Measurements from ENCODE around the gene ATOX1.

Gene ATOX1

DNA sequence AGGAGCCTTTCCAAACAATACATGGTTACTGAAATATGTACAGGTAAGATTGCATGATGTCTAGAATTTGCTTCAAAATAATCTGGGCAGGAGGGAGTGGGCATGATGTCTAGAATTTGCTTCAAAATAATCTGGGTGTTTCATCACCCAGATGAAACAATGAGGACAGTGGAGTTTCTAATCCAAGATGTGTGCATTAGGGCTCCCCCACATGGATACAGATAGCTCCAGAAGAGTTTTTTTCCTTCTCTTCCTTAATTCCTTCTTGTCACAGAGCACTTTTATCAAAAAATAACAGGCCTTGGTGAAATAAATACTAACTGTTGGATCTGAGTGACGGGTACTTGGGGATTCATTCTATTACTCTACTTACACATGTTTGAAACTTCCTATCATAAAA lies 14.9 kb downstream of the ATOX1 start:
- Histone ChIP-seq H3K27me3 (replicated peaks; ENCODE audit: insufficient read depth, low read length) (no peaks in the 10 kb centered on the region), H3K27ac (ENCODE audit: low read length) (no peak overlapping the region), H3K9me2 (replicated peaks; ENCODE audit: insufficient read depth, low read length) (no peaks in the 10 kb centered on the region), H3F3A (ENCODE audit: insufficient read depth, low read length) (peaks cover 10% of the 10 kb centered on the region), H3K4me3 (ENCODE audit: low read length) (no peak overlapping the region), H3K4me1 (ENCODE audit: low read length) (peaks cover 11% of the 10 kb centered on the region), H3K36me3 (replicated peaks; ENCODE audit: insufficient read depth, low read length) (peaks cover 16% of the 10 kb centered on the region; the same call in 1 of the 2 replicates), H4K20me1 (ENCODE audit: insufficient read depth, low read length) (no peaks in the 10 kb centered on the region), H2AFZ (ENCODE audit: low read length) (no peak overlapping the region), H3K9ac (ENCODE audit: low read length) (no peak overlapping the region), H3K9me3 (replicated peaks; ENCODE audit: insufficient read depth, low read length) (no peaks in the 10 kb centered on the region), H3K4me2 (ENCODE audit: low read depth, low read length) (no peak overlapping the region), H3K79me2 (ENCODE audit: low read length) (peaks cover 79% of the 10 kb centered on the region)
- TF ChIP-seq, protein P1, sequence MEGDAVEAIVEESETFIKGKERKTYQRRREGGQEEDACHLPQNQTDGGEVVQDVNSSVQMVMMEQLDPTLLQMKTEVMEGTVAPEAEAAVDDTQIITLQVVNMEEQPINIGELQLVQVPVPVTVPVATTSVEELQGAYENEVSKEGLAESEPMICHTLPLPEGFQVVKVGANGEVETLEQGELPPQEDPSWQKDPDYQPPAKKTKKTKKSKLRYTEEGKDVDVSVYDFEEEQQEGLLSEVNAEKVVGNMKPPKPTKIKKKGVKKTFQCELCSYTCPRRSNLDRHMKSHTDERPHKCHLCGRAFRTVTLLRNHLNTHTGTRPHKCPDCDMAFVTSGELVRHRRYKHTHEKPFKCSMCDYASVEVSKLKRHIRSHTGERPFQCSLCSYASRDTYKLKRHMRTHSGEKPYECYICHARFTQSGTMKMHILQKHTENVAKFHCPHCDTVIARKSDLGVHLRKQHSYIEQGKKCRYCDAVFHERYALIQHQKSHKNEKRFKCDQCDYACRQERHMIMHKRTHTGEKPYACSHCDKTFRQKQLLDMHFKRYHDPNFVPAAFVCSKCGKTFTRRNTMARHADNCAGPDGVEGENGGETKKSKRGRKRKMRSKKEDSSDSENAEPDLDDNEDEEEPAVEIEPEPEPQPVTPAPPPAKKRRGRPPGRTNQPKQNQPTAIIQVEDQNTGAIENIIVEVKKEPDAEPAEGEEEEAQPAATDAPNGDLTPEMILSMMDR (IDR thresholded peaks at IDR 0.05; ENCODE audit: low read length) = no peak
- TF ChIP-seq EZH2phosphoT487 (IDR thresholded peaks at IDR 0.05; ENCODE audit: low read length) = no peak
- no peak for TF ChIP-seq EZH2 (optimal IDR thresholded peaks at IDR 0.05; ENCODE audit: low read depth, low read length)
- DNase-seq = no peak

DNA sequence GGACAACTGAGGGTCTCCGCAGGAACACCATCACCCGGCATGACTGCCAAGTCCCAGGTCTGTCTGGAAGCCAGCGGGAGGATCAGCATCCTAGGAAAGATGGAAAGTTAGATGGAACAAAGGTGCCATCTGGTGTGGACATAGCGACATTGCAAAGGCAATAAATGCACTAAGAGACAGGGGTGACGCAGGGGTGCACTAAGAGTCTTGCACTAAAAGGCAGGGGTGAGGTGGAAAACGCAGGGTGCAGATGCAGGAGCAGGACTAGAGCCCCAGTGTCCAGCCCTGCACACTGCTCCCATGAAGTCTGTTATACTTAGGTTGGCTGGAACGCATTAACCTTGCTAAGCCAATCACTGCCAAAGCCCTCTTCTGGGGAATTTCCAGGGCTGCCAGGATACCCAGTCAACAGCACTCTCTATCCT lies 15.5 kb downstream of the ATOX1 start:
- Histone ChIP-seq H3K4me3 (ENCODE audit: low read length) (no peak overlapping the region), H3K4me1 (ENCODE audit: low read length) (peaks cover 6% of the 10 kb centered on the region; the same call in 1 of the 2 replicates), H3F3A (ENCODE audit: insufficient read depth, low read length) (peaks cover 10% of the 10 kb centered on the region), H2AFZ (ENCODE audit: low read length) (no peak overlapping the region), H3K27me3 (replicated peaks; ENCODE audit: insufficient read depth, low read length) (no peaks in the 10 kb centered on the region), H3K4me2 (ENCODE audit: low read depth, low read length) (no peak overlapping the region), H3K27ac (ENCODE audit: low read length) (no peak overlapping the region), H3K9ac (ENCODE audit: low read length) (no peak overlapping the region), H3K9me3 (replicated peaks; ENCODE audit: insufficient read depth, low read length) (no peaks in the 10 kb centered on the region), H3K9me2 (replicated peaks; ENCODE audit: insufficient read depth, low read length) (no peaks in the 10 kb centered on the region), H3K36me3 (replicated peaks; ENCODE audit: insufficient read depth, low read length) (peaks cover 16% of the 10 kb centered on the region; the same call in 1 of the 2 replicates), H4K20me1 (ENCODE audit: insufficient read depth, low read length) (no peaks in the 10 kb centered on the region), H3K79me2 (ENCODE audit: low read length) (peaks cover 78% of the 10 kb centered on the region)
- DNase-seq = no peak
- TF ChIP-seq EZH2phosphoT487 (IDR thresholded peaks at IDR 0.05; ENCODE audit: low read length) = no peak
- TF ChIP-seq, protein P1 (IDR thresholded peaks at IDR 0.05; ENCODE audit: low read length) = peak; percentile 52

DNA sequence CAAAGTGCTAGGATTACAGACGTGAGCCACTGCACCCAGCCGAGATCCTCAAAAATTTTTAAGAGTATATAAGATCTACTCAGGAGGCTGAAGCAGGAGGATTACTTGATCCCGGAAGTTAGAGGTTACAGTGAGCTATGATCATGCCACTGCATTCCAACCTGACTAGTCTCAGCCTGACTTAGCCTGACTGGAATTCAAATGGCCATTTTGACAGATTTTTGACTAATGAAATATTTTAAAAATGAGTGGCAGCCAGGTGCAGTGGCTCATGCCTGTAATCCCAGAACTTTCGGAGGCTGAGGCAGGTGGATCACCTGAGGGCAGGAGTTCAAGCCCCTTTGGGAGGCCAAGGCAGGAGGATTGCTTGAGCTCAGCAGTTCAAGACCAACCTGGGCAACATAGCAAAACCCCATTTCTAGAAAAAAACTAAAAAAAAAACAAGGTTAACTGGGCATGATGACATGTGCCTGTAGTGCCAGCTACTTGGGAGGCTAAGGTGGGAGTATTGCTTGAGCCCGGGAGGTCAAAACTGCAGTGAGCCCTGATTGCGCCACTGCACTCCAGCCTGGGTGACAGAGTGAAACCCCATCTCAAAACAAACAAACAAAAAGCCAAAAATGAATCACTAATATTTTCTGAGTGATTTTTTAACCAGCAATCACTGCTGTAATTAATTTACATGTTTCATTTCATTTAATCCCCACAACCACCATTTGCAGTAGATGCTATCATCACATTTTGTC lies 16.6 kb downstream of the ATOX1 start:
- Histone ChIP-seq H3K4me2 (ENCODE audit: low read depth, low read length) (no peak overlapping the region), H2AFZ (ENCODE audit: low read length) (no peak overlapping the region), H3K9me3 (replicated peaks; ENCODE audit: insufficient read depth, low read length) (no peaks in the 10 kb centered on the region), H3K9ac (ENCODE audit: low read length) (no peak overlapping the region), H3K4me3 (ENCODE audit: low read length) (no peak overlapping the region), H3K27me3 (replicated peaks; ENCODE audit: insufficient read depth, low read length) (no peaks in the 10 kb centered on the region), H4K20me1 (ENCODE audit: insufficient read depth, low read length) (no peaks in the 10 kb centered on the region), H3K36me3 (replicated peaks; ENCODE audit: insufficient read depth, low read length) (peaks cover 16% of the 10 kb centered on the region; the same call in 1 of the 2 replicates), H3K4me1 (ENCODE audit: low read length) (peaks cover 4% of the 10 kb centered on the region; the same call in 1 of the 2 replicates), H3F3A (ENCODE audit: insufficient read depth, low read length) (peaks cover 10% of the 10 kb centered on the region), H3K27ac (ENCODE audit: low read length) (no peak overlapping the region), H3K9me2 (replicated peaks; ENCODE audit: insufficient read depth, low read length) (no peaks in the 10 kb centered on the region), H3K79me2 (ENCODE audit: low read length) (peaks cover 72% of the 10 kb centered on the region)
- DNase-seq = no peak
- TF ChIP-seq, protein P1 (IDR thresholded peaks at IDR 0.05; ENCODE audit: low read length) = no peak
- TF ChIP-seq EZH2phosphoT487 (IDR thresholded peaks at IDR 0.05; ENCODE audit: low read length) = no peak
- no peak for TF ChIP-seq EZH2 (optimal IDR thresholded peaks at IDR 0.05; ENCODE audit: low read depth, low read length)
